Activated CD4-positive, alpha-beta T cell treated with anti-CD3 and anti-CD28 coated beads, Interleukin-2, amount 10 ng/mL, durations not matched to agents 24 days and 14 days (primary cell): ENCODE data around the gene KATNA1. TPM values are rescaled to one million over a fixed set of nuclear protein-coding genes. Genes with fewer than 3 reads are reported as not detected.

Experiments used
- DNase-seq: peaks from one replicate; pipeline ENCODE4 v3.0.0; 2022
- H3K27ac Mint-ChIP-seq: one replicate; pipeline ENCODE4 v1.8.0; 2022; ENCODE audit warnings: mild to moderate bottlenecking, mixed read lengths
- H3K27me3 Mint-ChIP-seq: one replicate; pipeline ENCODE4 v1.8.0; 2022; ENCODE audit warnings: mixed read lengths
- H3K36me3 Mint-ChIP-seq: one replicate; pipeline ENCODE4 v1.8.0; 2022; ENCODE audit warnings: low read depth, mild to moderate bottlenecking, mixed read lengths
- H3K4me1 Mint-ChIP-seq: one replicate; pipeline ENCODE4 v1.8.0; 2021; ENCODE audit warnings: mixed read lengths
- H3K4me3 Mint-ChIP-seq: one replicate; pipeline ENCODE4 v1.8.0; 2022; ENCODE audit warnings: mild to moderate bottlenecking, moderate library complexity, mixed read lengths
- H3K9me3 Mint-ChIP-seq: one replicate; pipeline ENCODE4 v1.8.0; 2021; ENCODE audit warnings: mixed read lengths
- intact Hi-C: fragments of 100-400 bp; cut with micrococcal nuclease; formaldehyde crosslinking; loops from one replicate; pipeline ENCODE4 v1.15.1; 2023
- total RNA-seq: library from RNA; stranded (reverse); gene quantifications from 2 replicates; pipeline ENCODE4 v1.2.3, GENCODE V29; 2022

KATNA1 gene
- total RNA-seq, 1 donor from 2014 or later: 23.0 TPM

DNA sequence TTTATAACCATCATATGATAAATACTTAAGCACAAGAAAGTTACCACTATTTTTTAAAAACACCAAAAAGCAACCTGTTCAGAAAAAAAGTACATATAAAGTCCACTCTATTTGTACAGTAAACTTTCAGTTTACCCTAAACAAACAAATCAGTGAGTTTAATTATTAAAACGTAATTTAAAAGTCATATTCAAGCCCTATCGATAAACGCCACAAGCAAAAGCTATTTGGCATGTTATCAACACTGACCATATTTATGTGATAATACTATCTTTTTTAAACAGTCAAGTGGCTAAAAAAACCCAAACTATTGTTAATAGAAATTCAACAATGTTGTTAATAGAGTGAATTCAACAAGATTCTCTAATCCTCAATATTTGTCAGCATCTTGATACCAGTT, 1.9 kb downstream of the KATNA1 start:
- peaks cover 15% of the 10 kb centered on the region for H3K36me3 Mint-ChIP-seq
- H3K4me1 Mint-ChIP-seq: peaks cover 27% of the 10 kb centered on the region
- no peak overlapping the region for H3K27ac Mint-ChIP-seq
- DNase-seq: no peak
- no peaks in the 10 kb centered on the region for H3K9me3 Mint-ChIP-seq
- intact Hi-C loops: loop anchor here (5.0 kb wide), 1 partner anchor 99 kb away; the partner anchor contains the start of gene PPIL4
- H3K27me3 Mint-ChIP-seq: no peaks in the 10 kb centered on the region
- H3K4me3 Mint-ChIP-seq: peak overlapping the region; percentile 39

GRCh38 chr6:149642829-149643580, 5.5 kb downstream of the KATNA1 start:
- intact Hi-C loops: no loop called here
- peaks cover 26% of the 10 kb centered on the region for H3K4me1 Mint-ChIP-seq
- DNase-seq: no peak
- H3K27ac Mint-ChIP-seq: no peak overlapping the region
- no peaks in the 10 kb centered on the region for H3K9me3 Mint-ChIP-seq
- no peak overlapping the region for H3K4me3 Mint-ChIP-seq
- no peaks in the 10 kb centered on the region for H3K27me3 Mint-ChIP-seq
- peaks cover 24% of the 10 kb centered on the region for H3K36me3 Mint-ChIP-seq

GRCh38 chr6:149636124-149636523, 12.4 kb downstream of the KATNA1 start:
- Mint-ChIP-seq H3K27me3 (no peaks in the 10 kb centered on the region), H3K9me3 (no peaks in the 10 kb centered on the region), H3K27ac (no peak overlapping the region), H3K4me3 (no peak overlapping the region), H3K4me1 (peaks cover 3% of the 10 kb centered on the region), H3K36me3 (peaks cover 27% of the 10 kb centered on the region)
- DNase-seq: no peak
- intact Hi-C loops: no loop called here

GRCh38 chr6:149634315-149634714, 14.2 kb downstream of the KATNA1 start:
- Mint-ChIP-seq H3K27me3 (no peaks in the 10 kb centered on the region), H3K4me1 (peaks cover 2% of the 10 kb centered on the region), H3K4me3 (no peak overlapping the region), H3K27ac (no peak overlapping the region), H3K36me3 (peaks cover 30% of the 10 kb centered on the region), H3K9me3 (no peaks in the 10 kb centered on the region)
- intact Hi-C loops: no loop called here
- DNase-seq: no peak

DNA sequence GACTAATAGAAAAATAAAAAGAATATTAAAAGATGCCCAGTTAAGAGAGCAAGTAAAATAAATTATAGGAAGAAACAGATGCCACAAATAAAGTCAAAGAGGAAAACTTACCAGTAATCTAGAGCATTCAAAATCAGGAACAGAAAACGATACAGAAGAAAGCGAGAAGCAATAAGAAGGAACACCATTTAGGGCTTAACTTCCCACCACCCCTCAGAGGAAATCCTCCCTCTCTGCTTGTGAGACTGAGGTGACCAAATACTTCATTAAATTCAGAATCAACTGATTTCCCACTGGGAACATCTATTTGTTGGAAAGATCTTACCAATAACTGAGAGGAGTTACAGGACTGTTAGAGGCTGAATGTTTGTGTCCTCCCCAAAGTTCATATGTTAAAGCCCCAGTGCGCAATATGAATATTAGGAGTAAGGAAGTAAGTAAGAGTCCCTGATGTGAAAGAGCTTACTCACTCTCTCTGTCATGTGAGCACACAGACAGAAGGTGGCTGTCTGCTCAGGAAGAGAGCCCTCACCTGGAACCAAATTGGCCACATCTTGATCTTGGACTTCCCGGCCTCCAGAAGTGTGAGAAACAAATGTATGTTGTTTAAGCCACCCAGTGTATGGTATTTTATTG, 19.5 kb downstream of the KATNA1 start:
- no peak overlapping the region for H3K4me3 Mint-ChIP-seq
- H3K27me3 Mint-ChIP-seq: no peaks in the 10 kb centered on the region
- H3K36me3 Mint-ChIP-seq: peaks cover 31% of the 10 kb centered on the region
- DNase-seq: no peak
- H3K27ac Mint-ChIP-seq: peak overlapping the region; percentile 61
- peaks cover 7% of the 10 kb centered on the region for H3K4me1 Mint-ChIP-seq
- no peaks in the 10 kb centered on the region for H3K9me3 Mint-ChIP-seq
- intact Hi-C loops: no loop called here

- Mint-ChIP-seq H3K27ac (no peak overlapping the region), H3K27me3 (no peaks in the 10 kb centered on the region), H3K4me3 (no peak overlapping the region), H3K36me3 (peaks cover 36% of the 10 kb centered on the region), H3K4me1 (peaks cover 7% of the 10 kb centered on the region), H3K9me3 (no peaks in the 10 kb centered on the region)
- no peak for DNase-seq
- intact Hi-C loops: no loop called here
Measured at GRCh38 chr6:149627672-149628071, 20.8 kb downstream of the KATNA1 start.

GRCh38 chr6:149615805-149616204, 32.7 kb downstream of the KATNA1 start:
- no peak for DNase-seq
- no peaks in the 10 kb centered on the region for H3K27me3 Mint-ChIP-seq
- no peak overlapping the region for H3K4me3 Mint-ChIP-seq
- H3K27ac Mint-ChIP-seq: no peak overlapping the region
- H3K4me1 Mint-ChIP-seq: peaks cover 4% of the 10 kb centered on the region
- intact Hi-C loops: no loop called here
- H3K9me3 Mint-ChIP-seq: no peaks in the 10 kb centered on the region
- H3K36me3 Mint-ChIP-seq: peaks cover 40% of the 10 kb centered on the region

DNA sequence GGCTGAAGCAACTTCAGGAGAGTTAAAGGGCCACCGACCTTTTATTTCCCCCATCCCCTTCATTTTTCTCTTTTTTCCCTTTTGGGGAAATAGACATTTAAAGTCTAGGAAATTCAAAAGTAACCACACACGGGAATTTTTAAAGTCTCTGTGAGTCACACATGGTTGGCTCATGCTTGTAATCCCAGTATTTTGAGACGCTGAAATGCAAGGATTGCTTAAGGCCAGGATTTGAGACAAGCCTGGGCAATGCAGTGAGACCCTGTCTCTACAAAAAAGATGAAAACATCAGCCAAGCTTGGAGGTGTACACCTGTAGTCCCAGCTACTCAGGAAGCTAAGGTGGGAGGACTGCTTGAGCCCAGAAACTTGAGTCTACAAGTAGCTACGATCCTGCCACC, 34.2 kb downstream of the KATNA1 start:
- intact Hi-C loops: no loop called here
- no peaks in the 10 kb centered on the region for H3K27me3 Mint-ChIP-seq
- H3K4me3 Mint-ChIP-seq: no peak overlapping the region
- no peak overlapping the region for H3K27ac Mint-ChIP-seq
- H3K36me3 Mint-ChIP-seq: peaks cover 44% of the 10 kb centered on the region
- H3K4me1 Mint-ChIP-seq: peaks cover 7% of the 10 kb centered on the region
- H3K9me3 Mint-ChIP-seq: no peaks in the 10 kb centered on the region
- DNase-seq: no peak

DNA sequence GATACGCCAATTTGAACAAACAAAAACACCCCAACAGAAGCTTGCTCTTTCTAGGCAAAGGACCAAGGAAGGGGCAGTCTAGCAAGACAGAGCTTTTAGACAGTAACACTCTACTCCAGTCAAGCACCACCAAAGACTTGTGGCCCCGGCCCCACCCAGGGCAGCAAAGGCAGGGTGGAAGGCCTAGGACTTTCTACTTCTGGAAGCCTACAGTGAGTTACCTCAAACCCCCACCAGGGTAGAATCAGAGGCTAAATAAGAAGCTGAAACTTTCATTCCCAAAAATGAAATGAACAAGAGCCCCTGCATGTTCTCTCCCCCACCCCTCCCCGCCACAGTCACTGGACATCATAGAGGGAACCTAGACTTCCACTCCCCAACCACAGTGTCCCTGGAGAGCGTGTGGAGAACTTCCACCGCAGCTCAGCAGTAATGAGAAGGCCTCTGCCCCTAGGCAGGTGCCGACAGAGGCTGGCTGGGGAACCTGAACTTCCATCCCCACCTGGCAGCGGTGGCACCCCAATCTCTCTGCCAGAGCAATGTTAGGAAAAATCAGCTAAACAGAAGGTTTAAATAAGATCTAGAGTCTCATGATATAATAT, 40.0 kb downstream of the KATNA1 start:
- Mint-ChIP-seq H3K9me3 (no peaks in the 10 kb centered on the region), H3K27me3 (no peaks in the 10 kb centered on the region), H3K27ac (peak overlapping the region; percentile 78), H3K4me3 (peak overlapping the region; percentile 67), H3K36me3 (peaks cover 30% of the 10 kb centered on the region), H3K4me1 (peaks cover 15% of the 10 kb centered on the region)
- intact Hi-C loops: no loop called here
- DNase-seq: no peak

GRCh38 chr6:149600508-149600907, 48.0 kb downstream of the KATNA1 start:
- peaks cover 46% of the 10 kb centered on the region for H3K36me3 Mint-ChIP-seq
- DNase-seq: no peak
- H3K4me3 Mint-ChIP-seq: no peak overlapping the region
- H3K27ac Mint-ChIP-seq: no peak overlapping the region
- no peaks in the 10 kb centered on the region for H3K9me3 Mint-ChIP-seq
- H3K27me3 Mint-ChIP-seq: no peaks in the 10 kb centered on the region
- intact Hi-C loops: no loop called here
- no peaks in the 10 kb centered on the region for H3K4me1 Mint-ChIP-seq

- Mint-ChIP-seq H3K4me3 (no peak overlapping the region), H3K36me3 (peaks cover 40% of the 10 kb centered on the region), H3K27ac (no peak overlapping the region), H3K27me3 (no peaks in the 10 kb centered on the region), H3K9me3 (no peaks in the 10 kb centered on the region), H3K4me1 (no peaks in the 10 kb centered on the region)
- intact Hi-C loops: no loop called here
- DNase-seq: no peak
Measured at GRCh38 chr6:149593408-149593807, 55.1 kb downstream of the KATNA1 start.

DNA sequence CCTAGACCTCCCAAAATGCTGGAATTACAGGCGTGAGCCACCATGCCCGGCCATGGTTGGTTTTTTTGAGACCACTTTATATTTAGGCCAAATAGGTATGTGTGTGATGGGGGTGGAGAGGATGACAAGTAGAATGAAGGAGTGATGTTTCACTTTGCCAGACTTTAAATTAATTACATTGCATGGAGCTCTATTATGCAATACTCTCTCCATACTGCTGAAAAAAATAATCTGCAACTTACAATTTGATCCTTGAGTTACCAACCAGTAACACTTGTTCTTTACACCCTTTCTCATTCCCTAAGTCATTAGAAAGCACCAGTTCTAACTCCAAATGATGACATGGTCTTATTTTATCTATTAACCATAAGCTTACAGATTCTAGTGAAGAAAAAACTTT, 55.5 kb downstream of the KATNA1 start:
- Mint-ChIP-seq H3K9me3 (no peaks in the 10 kb centered on the region), H3K4me1 (no peaks in the 10 kb centered on the region), H3K27ac (no peak overlapping the region), H3K36me3 (peaks cover 40% of the 10 kb centered on the region), H3K27me3 (no peaks in the 10 kb centered on the region), H3K4me3 (no peak overlapping the region)
- intact Hi-C loops: no loop called here
- no peak for DNase-seq

DNA sequence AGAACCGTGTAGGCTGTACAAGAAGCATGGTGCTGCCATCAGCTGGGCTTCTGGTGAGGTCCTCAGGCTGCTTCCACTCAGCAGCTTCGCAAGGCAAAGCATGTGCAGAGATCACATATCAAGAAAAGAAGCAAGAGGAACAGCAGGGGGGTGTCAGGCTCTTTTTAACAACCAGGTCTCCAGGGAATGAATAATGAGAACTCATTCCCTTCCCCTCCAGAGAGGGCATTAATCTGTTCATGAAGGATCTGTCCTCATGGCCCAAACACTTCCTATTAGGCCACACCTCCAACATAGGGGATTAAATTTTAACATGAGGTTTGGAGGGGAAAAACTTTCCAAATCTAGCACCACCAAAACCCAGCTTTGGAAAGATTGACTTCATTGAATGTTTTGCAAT, 62.4 kb downstream of the KATNA1 start:
- H3K27me3 Mint-ChIP-seq: no peaks in the 10 kb centered on the region
- H3K36me3 Mint-ChIP-seq: peaks cover 32% of the 10 kb centered on the region
- intact Hi-C loops: no loop called here
- DNase-seq: no peak
- no peaks in the 10 kb centered on the region for H3K9me3 Mint-ChIP-seq
- no peak overlapping the region for H3K4me3 Mint-ChIP-seq
- no peak overlapping the region for H3K27ac Mint-ChIP-seq
- no peaks in the 10 kb centered on the region for H3K4me1 Mint-ChIP-seq

- intact Hi-C loops: no loop called here
- H3K36me3 Mint-ChIP-seq: peaks cover 30% of the 10 kb centered on the region
- H3K27ac Mint-ChIP-seq: no peak overlapping the region
- no peaks in the 10 kb centered on the region for H3K27me3 Mint-ChIP-seq
- H3K9me3 Mint-ChIP-seq: no peaks in the 10 kb centered on the region
- no peaks in the 10 kb centered on the region for H3K4me1 Mint-ChIP-seq
- H3K4me3 Mint-ChIP-seq: no peak overlapping the region
- DNase-seq: no peak
Measured at GRCh38 chr6:149581349-149581748, 67.2 kb downstream of the KATNA1 start.
